Activated T-helper 1 cell treated with anti-CD3 and anti-CD28 coated beads, Interleukin-12 subunit alpha, Interleukin-12 subunit beta, Interleukin-2, Interleukin-4 antibody, amounts not matched to agents 30 ng/mL and 10 ng/mL and 1 ng/mL, durations not matched to agents 14 hours and 24 hours and 36 hours (primary cell): ENCODE results near the gene GRID1. TPM values are rescaled to one million over a fixed set of nuclear protein-coding genes. Genes with fewer than 3 reads are reported as not detected.

Experiments used
- DNase-seq: peaks from one replicate; pipeline ENCODE4 v3.0.0; 2021; ENCODE audit warnings: low spot score
- H3K27ac Mint-ChIP-seq: one replicate; pipeline ENCODE4 v1.8.0; 2021; ENCODE audit warnings: mild to moderate bottlenecking, mixed read lengths
- H3K27me3 Mint-ChIP-seq: one replicate; pipeline ENCODE4 v1.8.0; 2022; ENCODE audit warnings: mild to moderate bottlenecking, moderate library complexity, mixed read lengths; ENCODE audit not compliant: insufficient read depth
- H3K36me3 Mint-ChIP-seq: one replicate; pipeline ENCODE4 v1.8.0; 2021; ENCODE audit warnings: low read depth, mixed read lengths
- H3K4me1 Mint-ChIP-seq: one replicate; pipeline ENCODE4 v1.8.0; 2021; ENCODE audit warnings: low read depth, mixed read lengths
- H3K4me3 Mint-ChIP-seq: one replicate; pipeline ENCODE4 v1.8.0; 2021; ENCODE audit warnings: mild to moderate bottlenecking, moderate library complexity, mixed read lengths
- H3K9me3 Mint-ChIP-seq: one replicate; pipeline ENCODE4 v1.8.0; 2021; ENCODE audit warnings: mixed read lengths
- intact Hi-C: fragments of 100-400 bp; cut with micrococcal nuclease; formaldehyde crosslinking; loops from one replicate; pipeline ENCODE4 v1.15.1; 2024
- total RNA-seq: library from RNA; stranded (reverse); gene quantifications from 2 replicates; pipeline ENCODE4 v1.2.3, GENCODE V29; 2022

The GRID1 gene
- total RNA-seq, 1 donor from 2014 or later: not detected

DNA sequence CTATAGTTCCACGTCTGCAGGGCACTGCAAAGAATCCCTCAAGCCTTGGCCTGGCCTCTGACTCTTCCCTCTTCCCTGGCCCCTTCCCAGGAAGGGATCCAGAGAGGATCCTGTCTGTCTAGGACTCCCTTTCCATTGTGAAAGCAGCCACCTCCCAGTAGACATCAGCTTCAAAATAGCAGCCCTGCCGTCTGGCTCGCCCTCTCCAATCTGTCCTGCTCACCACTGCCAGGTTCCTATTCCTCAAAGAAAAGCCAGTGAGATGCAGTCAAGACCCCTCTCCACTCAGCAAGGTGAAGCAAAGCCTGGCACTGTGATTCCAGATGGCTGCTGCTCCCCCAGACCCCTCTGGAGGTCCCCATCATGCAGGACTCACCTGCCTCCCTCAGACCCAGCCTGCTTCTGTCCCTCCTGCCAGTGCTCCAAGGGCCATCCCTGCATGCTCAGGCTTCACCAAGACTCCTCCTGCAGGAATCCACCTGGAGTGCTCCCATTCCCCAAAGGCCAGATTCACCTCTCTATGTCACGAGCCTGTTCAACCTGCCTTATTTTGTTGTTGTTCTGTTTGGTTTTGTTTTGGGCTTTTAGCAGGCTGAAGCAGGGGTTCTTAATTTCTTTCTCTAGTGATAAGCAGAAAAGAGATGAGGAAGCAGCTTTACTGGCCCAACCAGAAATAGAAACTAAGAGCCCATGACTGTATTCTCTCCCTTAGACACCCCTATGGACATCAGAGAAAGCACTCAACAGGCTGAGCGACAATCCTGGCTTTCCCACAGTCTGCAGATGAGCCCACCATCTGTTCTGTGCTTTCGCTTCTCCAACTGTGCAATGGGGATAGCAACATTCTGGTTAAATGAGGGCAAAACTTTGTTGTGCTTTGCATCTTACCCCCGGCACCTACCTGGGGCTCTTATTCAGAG is 305.1 kb downstream of the GRID1 start:
- no peak overlapping the region for H3K27ac Mint-ChIP-seq
- H3K4me3 Mint-ChIP-seq: no peak overlapping the region
- H3K27me3 Mint-ChIP-seq: peaks cover 5% of the 10 kb centered on the region
- intact Hi-C loops: no loop called here
- no peak for DNase-seq
- no peaks in the 10 kb centered on the region for H3K9me3 Mint-ChIP-seq
- no peaks in the 10 kb centered on the region for H3K4me1 Mint-ChIP-seq
- H3K36me3 Mint-ChIP-seq: no peaks in the 10 kb centered on the region

DNA sequence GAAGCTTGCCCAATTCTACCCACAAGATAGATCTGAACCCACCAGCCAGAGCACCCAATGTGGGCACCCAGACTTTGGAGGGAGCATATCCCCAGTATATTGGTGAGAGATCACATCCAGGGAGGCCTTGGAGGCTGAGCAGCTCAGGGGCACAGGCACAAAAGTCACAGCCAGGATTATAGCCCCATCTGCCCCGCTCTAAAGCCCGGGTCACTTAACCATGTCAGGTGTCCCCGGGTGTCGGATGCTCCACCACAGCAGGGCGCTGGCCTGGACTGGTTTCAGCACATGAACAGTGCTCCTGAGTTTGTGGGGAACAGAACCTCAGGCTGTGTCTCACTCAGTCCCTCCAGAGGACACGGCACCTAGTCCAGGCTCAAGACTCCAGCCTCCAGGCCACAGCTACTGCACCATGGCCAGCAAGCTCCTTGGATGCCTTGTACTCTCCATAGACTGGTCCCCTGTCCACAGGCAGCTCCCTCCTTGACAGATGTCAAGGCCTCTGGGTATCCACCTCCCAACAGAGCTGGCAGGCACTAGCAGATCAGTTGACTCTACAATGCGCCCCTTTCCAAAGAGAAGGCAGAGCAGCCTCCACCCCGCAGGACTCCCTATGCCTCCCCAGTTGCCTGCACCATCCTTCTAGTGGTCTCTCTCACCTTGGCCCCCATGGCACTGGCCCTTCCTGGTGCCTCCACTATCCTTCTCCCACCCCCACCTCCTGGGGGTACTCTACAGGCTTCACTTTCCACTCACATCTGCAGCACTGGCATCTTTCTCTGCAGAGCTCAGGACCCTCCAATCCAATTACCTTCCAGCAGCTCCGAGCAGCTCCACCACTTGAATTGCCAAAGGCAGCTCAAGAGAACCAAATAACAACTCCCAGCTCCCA is 306.0 kb downstream of the GRID1 start:
- Mint-ChIP-seq H3K4me3 (no peak overlapping the region), H3K27ac (no peak overlapping the region), H3K36me3 (no peaks in the 10 kb centered on the region), H3K27me3 (peaks cover 6% of the 10 kb centered on the region), H3K9me3 (no peaks in the 10 kb centered on the region), H3K4me1 (no peaks in the 10 kb centered on the region)
- DNase-seq: no peak
- intact Hi-C loops: no loop called here

GRCh38 chr10:86059892-86060291 is 306.7 kb downstream of the GRID1 start:
- Mint-ChIP-seq H3K4me1 (no peaks in the 10 kb centered on the region), H3K36me3 (no peaks in the 10 kb centered on the region), H3K27ac (no peak overlapping the region), H3K9me3 (no peaks in the 10 kb centered on the region), H3K4me3 (no peak overlapping the region), H3K27me3 (peaks cover 6% of the 10 kb centered on the region)
- intact Hi-C loops: no loop called here
- DNase-seq: no peak

- Mint-ChIP-seq H3K9me3 (no peaks in the 10 kb centered on the region), H3K27me3 (peaks cover 6% of the 10 kb centered on the region), H3K4me1 (no peaks in the 10 kb centered on the region), H3K27ac (no peak overlapping the region), H3K36me3 (no peaks in the 10 kb centered on the region), H3K4me3 (no peak overlapping the region)
- DNase-seq: no peak
- intact Hi-C loops: no loop called here
Measured at GRCh38 chr10:86058964-86059363, 307.6 kb downstream of the GRID1 start.

DNA sequence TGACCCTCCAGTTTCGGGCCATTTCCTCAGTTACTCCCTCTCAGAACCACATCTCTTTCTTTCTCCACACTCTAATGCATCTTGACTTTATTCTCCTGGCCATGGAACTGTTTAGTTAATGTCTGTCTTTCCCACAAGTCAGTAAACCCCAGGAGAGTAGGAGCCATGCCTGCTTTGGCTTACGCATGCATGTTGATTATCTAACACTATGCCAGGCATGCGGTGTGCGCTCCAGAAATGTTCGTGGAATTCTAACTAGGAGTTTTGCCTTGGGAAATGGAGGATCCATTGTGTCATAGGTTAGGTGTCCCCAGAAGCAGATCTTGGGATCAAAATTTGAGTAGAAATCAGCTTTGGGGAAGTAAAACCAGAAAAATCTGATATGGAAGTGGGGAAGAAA is 308.9 kb downstream of the GRID1 start:
- Mint-ChIP-seq H3K27me3 (peaks cover 6% of the 10 kb centered on the region), H3K4me3 (no peak overlapping the region), H3K27ac (no peak overlapping the region), H3K9me3 (no peaks in the 10 kb centered on the region), H3K36me3 (no peaks in the 10 kb centered on the region), H3K4me1 (no peaks in the 10 kb centered on the region)
- intact Hi-C loops: no loop called here
- DNase-seq: no peak

DNA sequence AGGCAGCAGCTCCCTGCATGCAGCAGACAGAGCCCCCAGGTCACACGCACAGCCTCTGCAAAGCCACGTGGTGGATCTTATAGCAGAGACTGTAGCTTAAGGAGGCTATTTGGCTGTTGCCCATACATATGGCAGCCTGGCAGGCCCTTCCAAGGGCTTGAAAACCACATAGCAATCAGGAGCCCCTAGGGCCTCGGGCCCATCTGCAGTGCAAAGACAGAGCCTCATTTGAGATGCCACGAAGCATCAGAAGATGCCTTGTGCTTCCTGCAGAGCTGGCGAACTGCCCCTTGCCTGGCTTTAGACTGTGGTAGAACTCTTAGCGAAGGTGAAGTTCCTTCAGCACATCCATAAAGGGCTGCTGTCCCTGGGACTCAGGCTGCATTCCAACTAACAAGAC is 309.9 kb downstream of the GRID1 start:
- H3K27me3 Mint-ChIP-seq: peaks cover 8% of the 10 kb centered on the region
- intact Hi-C loops: no loop called here
- no peak overlapping the region for H3K27ac Mint-ChIP-seq
- no peaks in the 10 kb centered on the region for H3K4me1 Mint-ChIP-seq
- no peaks in the 10 kb centered on the region for H3K9me3 Mint-ChIP-seq
- H3K36me3 Mint-ChIP-seq: no peaks in the 10 kb centered on the region
- DNase-seq: no peak
- H3K4me3 Mint-ChIP-seq: no peak overlapping the region

GRCh38 chr10:86055928-86056327 is 310.7 kb downstream of the GRID1 start:
- no peak for DNase-seq
- no peaks in the 10 kb centered on the region for H3K36me3 Mint-ChIP-seq
- no peak overlapping the region for H3K27ac Mint-ChIP-seq
- H3K27me3 Mint-ChIP-seq: peaks cover 6% of the 10 kb centered on the region
- no peak overlapping the region for H3K4me3 Mint-ChIP-seq
- no peaks in the 10 kb centered on the region for H3K4me1 Mint-ChIP-seq
- H3K9me3 Mint-ChIP-seq: no peaks in the 10 kb centered on the region
- intact Hi-C loops: no loop called here

GRCh38 chr10:86053675-86054074 is 312.9 kb downstream of the GRID1 start:
- peaks cover 6% of the 10 kb centered on the region for H3K27me3 Mint-ChIP-seq
- no peaks in the 10 kb centered on the region for H3K9me3 Mint-ChIP-seq
- no peak overlapping the region for H3K27ac Mint-ChIP-seq
- no peak overlapping the region for H3K4me3 Mint-ChIP-seq
- intact Hi-C loops: no loop called here
- no peaks in the 10 kb centered on the region for H3K36me3 Mint-ChIP-seq
- no peak for DNase-seq
- H3K4me1 Mint-ChIP-seq: no peaks in the 10 kb centered on the region

DNA sequence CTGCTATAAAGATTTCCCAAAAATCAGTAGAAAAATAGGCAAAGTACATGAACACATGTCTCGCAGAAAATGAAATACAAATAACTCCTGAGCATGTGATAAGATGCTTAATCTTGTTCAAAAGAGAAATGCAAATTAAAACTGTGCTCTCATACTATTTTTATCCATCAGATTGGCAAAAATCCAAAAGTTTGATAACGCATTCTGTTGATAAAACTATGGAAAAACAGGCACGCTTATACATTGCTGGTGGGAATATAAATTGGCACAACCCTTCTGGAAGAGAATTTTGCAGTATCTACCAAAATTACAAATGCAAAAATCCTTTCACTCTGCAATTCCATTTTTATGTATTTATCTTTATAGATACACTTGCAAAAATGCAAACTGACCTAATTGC is 315.0 kb downstream of the GRID1 start:
- no peaks in the 10 kb centered on the region for H3K9me3 Mint-ChIP-seq
- H3K36me3 Mint-ChIP-seq: no peaks in the 10 kb centered on the region
- H3K27ac Mint-ChIP-seq: no peak overlapping the region
- peaks cover 13% of the 10 kb centered on the region for H3K4me1 Mint-ChIP-seq
- DNase-seq: no peak
- intact Hi-C loops: no loop called here
- H3K4me3 Mint-ChIP-seq: no peak overlapping the region
- H3K27me3 Mint-ChIP-seq: peaks cover 9% of the 10 kb centered on the region

- Mint-ChIP-seq H3K27ac (no peak overlapping the region), H3K4me1 (peaks cover 13% of the 10 kb centered on the region), H3K36me3 (no peaks in the 10 kb centered on the region), H3K4me3 (no peak overlapping the region), H3K9me3 (no peaks in the 10 kb centered on the region), H3K27me3 (peaks cover 8% of the 10 kb centered on the region)
- intact Hi-C loops: no loop called here
- no peak for DNase-seq
Measured at GRCh38 chr10:86049442-86049841, 317.2 kb downstream of the GRID1 start.

DNA sequence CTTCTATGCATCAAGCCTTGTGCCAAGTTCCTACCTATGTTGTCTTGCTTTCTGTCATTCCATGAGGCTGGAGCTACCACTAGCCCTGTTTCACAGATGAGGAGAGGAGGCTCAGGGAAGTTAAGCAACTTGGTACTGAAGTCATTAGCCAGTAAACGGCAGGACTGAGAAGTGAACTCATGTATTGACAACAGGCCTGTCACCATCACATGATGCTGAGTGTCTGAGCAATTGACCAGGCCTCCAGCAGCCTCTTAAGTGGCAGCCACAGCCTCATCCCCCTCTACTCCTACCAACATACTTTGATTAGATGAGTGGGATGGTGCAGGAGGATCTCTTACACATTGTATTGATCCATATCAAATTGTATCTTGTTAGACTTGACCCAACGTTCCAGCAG is 317.6 kb downstream of the GRID1 start:
- DNase-seq: no peak
- Mint-ChIP-seq H3K27ac (no peak overlapping the region), H3K9me3 (no peaks in the 10 kb centered on the region), H3K36me3 (no peaks in the 10 kb centered on the region), H3K4me3 (no peak overlapping the region), H3K27me3 (peaks cover 10% of the 10 kb centered on the region), H3K4me1 (peaks cover 13% of the 10 kb centered on the region)
- intact Hi-C loops: no loop called here

DNA sequence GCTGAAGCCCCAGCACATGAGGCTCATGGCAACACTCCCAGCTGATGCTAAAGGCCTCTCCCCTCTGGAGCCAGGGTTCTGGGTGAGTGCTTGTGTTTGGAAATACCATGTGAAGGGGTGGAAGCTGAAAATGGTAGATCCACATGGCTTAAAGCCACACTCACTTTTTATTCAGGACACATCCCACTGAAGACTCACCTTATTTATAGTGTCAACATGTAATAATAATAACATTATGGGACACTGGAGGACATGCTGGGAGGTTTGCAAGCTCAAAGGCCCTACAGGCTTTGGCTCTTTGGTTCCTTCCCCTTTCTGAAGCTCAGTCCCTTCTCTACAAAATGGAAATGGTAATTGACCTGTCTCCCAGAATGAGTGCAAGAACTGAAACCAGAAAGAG is 318.0 kb downstream of the GRID1 start:
- peaks cover 10% of the 10 kb centered on the region for H3K27me3 Mint-ChIP-seq
- DNase-seq: no peak
- H3K27ac Mint-ChIP-seq: no peak overlapping the region
- no peaks in the 10 kb centered on the region for H3K9me3 Mint-ChIP-seq
- intact Hi-C loops: no loop called here
- H3K36me3 Mint-ChIP-seq: no peaks in the 10 kb centered on the region
- no peak overlapping the region for H3K4me3 Mint-ChIP-seq
- peaks cover 13% of the 10 kb centered on the region for H3K4me1 Mint-ChIP-seq

DNA sequence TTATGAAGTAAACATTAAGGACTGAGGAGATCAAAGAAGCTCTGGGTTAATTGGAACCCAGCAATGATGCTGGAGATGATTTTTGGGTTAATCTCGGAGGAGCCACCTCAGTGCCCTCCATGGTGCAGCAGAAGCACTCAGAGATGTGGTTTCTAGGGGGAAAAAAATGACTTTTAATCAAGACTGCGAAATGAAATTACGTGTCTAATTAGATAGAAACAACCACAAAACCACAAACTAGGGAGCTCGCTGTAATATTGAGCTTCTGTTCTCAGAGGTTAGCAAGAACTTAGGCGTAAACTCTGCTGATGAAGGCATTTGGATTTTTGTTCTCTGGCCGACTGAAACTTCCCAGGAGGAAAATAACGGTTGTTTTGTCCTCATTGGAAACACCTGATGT is 319.0 kb downstream of the GRID1 start:
- no peak overlapping the region for H3K4me3 Mint-ChIP-seq
- H3K27ac Mint-ChIP-seq: no peak overlapping the region

More for the DNA sequence above, 319.0 kb downstream of the GRID1 start:
- Mint-ChIP-seq H3K4me1 (peaks cover 13% of the 10 kb centered on the region), H3K27me3 (peaks cover 10% of the 10 kb centered on the region), H3K9me3 (no peaks in the 10 kb centered on the region), H3K36me3 (no peaks in the 10 kb centered on the region)
- DNase-seq: no peak
- intact Hi-C loops: no loop called here
